H1 (cell line): ENCODE results near the gene CMTR1. TPM values are rescaled to one million over a fixed set of nuclear protein-coding genes. Genes with fewer than 3 reads are reported as not detected.

Experiments
- CTCF ChIA-PET: fragments of 300-600 bp; sonication (Branson Sonifier 250); formaldehyde crosslinking; loops from one replicate; lab custom pipeline; 2021; ENCODE audit not compliant: partially characterized antibody; lab: Charles Lee
- POLR2A ChIA-PET: fragments of 300-600 bp; sonication (Branson Sonifier 250); formaldehyde crosslinking; loops from one replicate; lab custom pipeline; 2021; ENCODE audit warnings: inconsistent platforms; ENCODE audit not compliant: partially characterized antibody; lab: Charles Lee
- DNase-seq, 2 experiments: peaks; one replicate each; pipeline versions ENCODE4 v3.0.0 to v3.0.0-alpha.2; 2010 to 2022; ENCODE audit warnings: low spot score in 2 of 2, low read depth in 1 of 2, mixed read lengths in 1 of 2
- FAIRE-seq: peaks from 2 replicates; lab custom pipeline; 2011; peaks lifted over from hg19 to GRCh38; lab: Jason Lieb, UNC
- H2AFZ ChIP-seq: 2 replicates; pipeline ENCODE4 v1.8.1; 2012; ENCODE audit warnings: low read length, inconsistent platforms
- H2AK5ac ChIP-seq: 2 replicates; pipeline ENCODE4 v1.6.1; 2013; ENCODE audit warnings: low read depth, low read length
- H2BK120ac ChIP-seq: replicated peaks from 2 replicates; pipeline ENCODE3; 2013; ENCODE audit warnings: low read depth, low read length, inconsistent platforms
- H2BK12ac ChIP-seq: 2 replicates; pipeline ENCODE4 v1.6.1; 2013; ENCODE audit warnings: low read depth, low read length
- H2BK15ac ChIP-seq: 2 replicates; pipeline ENCODE4 v1.6.1; 2013; ENCODE audit warnings: low read length
- H2BK20ac ChIP-seq: 2 replicates; pipeline ENCODE4 v1.6.1; 2013; ENCODE audit warnings: low read length
- H2BK5ac ChIP-seq: 2 replicates; pipeline ENCODE4 v1.6.1; 2013; ENCODE audit warnings: low read depth, low read length
- H3K14ac ChIP-seq: 2 replicates; pipeline ENCODE4 v1.6.1; 2013; ENCODE audit warnings: inconsistent platforms; ENCODE audit not compliant: insufficient read length
- H3K18ac ChIP-seq: 2 replicates; pipeline ENCODE4 v1.6.1; 2013; ENCODE audit warnings: low read length; ENCODE audit errors: extremely low read depth
- H3K23ac ChIP-seq: 2 replicates; pipeline ENCODE4 v1.6.1; 2013; ENCODE audit warnings: inconsistent platforms; ENCODE audit not compliant: insufficient read length
- H3K23me2 ChIP-seq: 2 replicates; pipeline ENCODE4 v1.6.1; 2013; ENCODE audit warnings: low read depth, low read length
- H3K27ac ChIP-seq: 2 replicates; pipeline ENCODE4 v1.6.1; 2011; ENCODE audit warnings: low read depth, low read length, inconsistent platforms
- H3K27me3 ChIP-seq, 4 experiments: replicated peaks in 1 of 4; 1 replicate in 1 of 4; 2 replicates in 3 of 4; pipeline versions ENCODE4 v1.6.1 to v1.8.1; 2011 to 2013; ENCODE audit warnings: low read length in 3 of 4, mild to moderate bottlenecking in 3 of 4, inconsistent platforms in 2 of 4, mixed read lengths in 2 of 4, moderate library complexity in 1 of 4; ENCODE audit not compliant: control insufficient read depth in 3 of 4, insufficient read depth in 3 of 4; ENCODE audit errors: extremely low read depth in 1 of 4
- H3K36me3 ChIP-seq, 4 experiments: 2 replicates each; pipeline versions ENCODE4 v1.6.1 to v1.8.1; 2011 to 2013; ENCODE audit warnings: mild to moderate bottlenecking in 4 of 4, low read length in 3 of 4, moderate library complexity in 2 of 4, control low read depth in 1 of 4, inconsistent platforms in 1 of 4; ENCODE audit not compliant: insufficient read depth in 4 of 4, control insufficient read depth in 2 of 4
- H3K4ac ChIP-seq: replicated peaks from 2 replicates; pipeline ENCODE3; 2013; ENCODE audit warnings: low read length, low read depth, mixed read lengths, inconsistent platforms; ENCODE audit not compliant: insufficient read length
- H3K4me1 ChIP-seq, 4 experiments: replicated peaks in 1 of 4; 1 replicate in 1 of 4; 2 replicates in 3 of 4; pipeline versions ENCODE4 v1.6.1 to v1.8.1; 2011 to 2013; ENCODE audit warnings: low read length in 3 of 4, inconsistent platforms in 2 of 4, mixed read lengths in 1 of 4; ENCODE audit not compliant: insufficient read depth in 4 of 4, control insufficient read depth in 3 of 4
- H3K4me2 ChIP-seq, 2 experiments: 2 replicates each; pipeline versions ENCODE4 v1.6.1 to v1.8.1; 2011 to 2013; ENCODE audit warnings: low read depth in 2 of 2, low read length in 2 of 2, control low read depth in 1 of 2, inconsistent platforms in 1 of 2, mild to moderate bottlenecking in 1 of 2; ENCODE audit not compliant: insufficient read depth in 1 of 2
- H3K4me3 ChIP-seq, 4 experiments: fragments of 200-600, 300-600 bp in 1 of 4; sonication (generic), shearing (Covaris generic), sonication (Bioruptor Twin) in 1 of 4; 2 replicates each; pipeline versions ENCODE4 v1.5.1 to v1.8.1; 2011 to 2016; ENCODE audit warnings: low read length in 4 of 4, low read depth in 3 of 4, control low read depth in 2 of 4, inconsistent platforms in 2 of 4, mild to moderate bottlenecking in 2 of 4, mixed read lengths in 1 of 4, moderate library complexity in 1 of 4; ENCODE audit not compliant: insufficient read depth in 2 of 4; ENCODE audit errors: extremely low read depth in 1 of 4
- H3K56ac ChIP-seq: replicated peaks from 2 replicates; pipeline ENCODE3; 2013; ENCODE audit warnings: low read depth, mild to moderate bottlenecking, mixed read lengths, low read length, inconsistent platforms; ENCODE audit not compliant: insufficient read length
- H3K79me1 ChIP-seq: 2 replicates; pipeline ENCODE4 v1.6.1; 2013; ENCODE audit warnings: low read depth, low read length, control low read depth
- H3K79me2 ChIP-seq, 2 experiments: 2 replicates each; pipeline versions ENCODE4 v1.6.1 to v1.8.1; 2012 to 2013; ENCODE audit warnings: low read length in 2 of 2, mild to moderate bottlenecking in 2 of 2, inconsistent platforms in 1 of 2; ENCODE audit not compliant: insufficient read depth in 2 of 2, control insufficient read depth in 1 of 2
- H3K9ac ChIP-seq, 4 experiments: replicated peaks in 1 of 4; 1 replicate in 1 of 4; 2 replicates in 3 of 4; pipeline versions ENCODE4 v1.6.1 to v1.8.1; 2011 to 2013; ENCODE audit warnings: low read depth in 3 of 4, low read length in 3 of 4, control low read depth in 2 of 4, mild to moderate bottlenecking in 2 of 4, moderate library complexity in 2 of 4, inconsistent platforms in 1 of 4; ENCODE audit errors: extremely low read depth in 1 of 4
- H3K9me3 ChIP-seq, 2 experiments: 2 replicates each; pipeline versions ENCODE4 v1.6.1 to v1.8.1; 2012 to 2013; ENCODE audit warnings: mild to moderate bottlenecking in 2 of 2, moderate library complexity in 2 of 2, control low read depth in 1 of 2, inconsistent platforms in 1 of 2, low read depth in 1 of 2, low read length in 1 of 2, mixed read lengths in 1 of 2; ENCODE audit not compliant: insufficient read depth in 2 of 2
- H4K20me1 ChIP-seq, 2 experiments: replicated peaks in 1 of 2; 2 replicates each; pipeline versions ENCODE3 to v1.8.1; 2011 to 2013; ENCODE audit warnings: inconsistent platforms in 2 of 2, low read length in 2 of 2, mild to moderate bottlenecking in 1 of 2; ENCODE audit not compliant: insufficient read depth in 2 of 2, control insufficient read depth in 1 of 2
- H4K5ac ChIP-seq: 2 replicates; pipeline ENCODE4 v1.6.1; 2013; ENCODE audit warnings: low read length, low read depth, mixed read lengths, inconsistent platforms; ENCODE audit not compliant: insufficient read length
- H4K8ac ChIP-seq: 2 replicates; pipeline ENCODE4 v1.8.0; 2013; ENCODE audit warnings: mild to moderate bottlenecking, moderate library complexity, low read length, inconsistent platforms; ENCODE audit not compliant: insufficient read depth; ENCODE audit errors: extremely low read depth
- H4K91ac ChIP-seq: replicated peaks from 2 replicates; pipeline ENCODE3; 2013; ENCODE audit warnings: low read length, mixed read lengths, inconsistent platforms; ENCODE audit not compliant: insufficient read length
- ASH2L ChIP-seq: fragments of 200-600, 300-600 bp; sonication (generic); IDR thresholded peaks from one replicate; pipeline ENCODE4 v1.7.1; 2017; ENCODE audit warnings: low read length
- ATF2 ChIP-seq: IDR thresholded peaks from 2 replicates; pipeline ENCODE4 v1.6.1; 2012; ENCODE audit warnings: low read length, inconsistent platforms
- KDM1A ChIP-seq: fragments of 200-600, 300-600 bp; sonication (generic); IDR thresholded peaks from 2 replicates; pipeline ENCODE4 v1.7.1; 2016; ENCODE audit warnings: mild to moderate bottlenecking, low read length, borderline replicate concordance
- POLR2A ChIP-seq, 2 experiments: IDR thresholded peaks; 1 replicate in 1 of 2; 2 replicates in 1 of 2; pipeline ENCODE4 v1.6.1; 2011; ENCODE audit warnings: low read depth in 2 of 2, low read length in 2 of 2, mild to moderate bottlenecking in 2 of 2; ENCODE audit errors: control extremely low read depth in 1 of 2
- RFX5 ChIP-seq: IDR thresholded peaks from 2 replicates; pipeline ENCODE4 v1.6.1; 2011; ENCODE audit warnings: low read depth, low read length, improper control_type of control experiment, borderline replicate concordance
- SAP30 ChIP-seq: fragments of 300-600 bp; sonication (generic); IDR thresholded peaks from 2 replicates; pipeline ENCODE4 v1.7.1; 2012; ENCODE audit warnings: low read length, moderate library complexity, mild to moderate bottlenecking, inconsistent platforms; ENCODE audit not compliant: insufficient read depth, insufficient replicate concordance
- SIN3A ChIP-seq, 2 experiments: IDR thresholded peaks in 1 of 2; conservative IDR thresholded peaks in 1 of 2; 2 replicates each; pipeline ENCODE4 v1.6.1; 2011 to 2012; ENCODE audit warnings: low read length in 2 of 2, improper control_type of control experiment in 1 of 2, low read depth in 1 of 2, mild to moderate bottlenecking in 1 of 2
- SP1 ChIP-seq: IDR thresholded peaks from 2 replicates; pipeline ENCODE4 v1.6.1; 2011; ENCODE audit warnings: low read depth, low read length
- SP2 ChIP-seq: IDR thresholded peaks from 2 replicates; pipeline ENCODE4 v1.6.1; 2012; ENCODE audit warnings: mild to moderate bottlenecking, low read length, inconsistent platforms
- SP4 ChIP-seq: IDR thresholded peaks from 2 replicates; pipeline ENCODE4 v1.6.1; 2012; ENCODE audit warnings: low read length, inconsistent platforms
- SRF ChIP-seq: IDR thresholded peaks from 2 replicates; pipeline ENCODE4 v1.6.1; 2011; ENCODE audit warnings: mild to moderate bottlenecking, low read depth, low read length, moderate library complexity
- SUZ12 ChIP-seq: fragments of 200-600 bp; sonication (generic); IDR thresholded peaks from 2 replicates; pipeline ENCODE4 v1.6.1; 2012; ENCODE audit warnings: mild to moderate bottlenecking, inconsistent platforms, low read length, moderate library complexity, mixed read lengths
- TBP ChIP-seq: IDR thresholded peaks from 2 replicates; pipeline ENCODE4 v1.6.1; 2011; ENCODE audit warnings: low read depth, low read length, improper control_type of control experiment
- TCF12 ChIP-seq: IDR thresholded peaks from 2 replicates; pipeline ENCODE4 v1.6.1; 2011; ENCODE audit warnings: low read depth, mild to moderate bottlenecking, low read length
- WGBS, 2 experiments: shearing (Covaris generic) in 1 of 2; methylation state at CpG; one replicate each; pipeline versions ENCODE4 v1.1.6 to v1.1.7; 2013 to 2015; ENCODE audit warnings: low lambda C conversion rate in 2 of 2, mixed read lengths in 2 of 2, inconsistent platforms in 1 of 2, low coverage in 1 of 2, missing lambda C conversion rate in 1 of 2; ENCODE audit not compliant: insufficient replicate concordance in 2 of 2, insufficient coverage in 1 of 2, insufficient read length in 1 of 2; ENCODE audit errors: extremely low coverage in 1 of 2, missing lambda C conversion rate in 1 of 2; 5-methylcytosine and 5-hydroxymethylcytosine counted together
- polyA plus RNA-seq, 7 experiments: library from polyadenylated mRNA; depleted of rRNA in 3 of 7; stranded (reverse) in 5 of 7; unstranded in 2 of 7; fragments of >200 nt in 5 of 7; fragments of 200-250 nt in 2 of 7; gene quantifications; 1 replicate in 5 of 7; 2 replicates in 1 of 7; 4 replicates in 1 of 7; pipeline versions ENCODE4 v1.2.1 to v1.2.3, GENCODE V29; 2011 to 2013; ENCODE audit warnings: missing spikeins in 2 of 7, mixed read lengths in 2 of 7
- total RNA-seq: library from RNA; stranded (reverse); fragmentation: NEBNext Ultra II Directional; extraction: Animal tissue kit (Norgen Biotek cat#: 25700); gene quantifications from 2 replicates; pipeline ENCODE4 v1.2.1, GENCODE V29; 2021

The CMTR1 gene
- total and polyA plus RNA-seq, 2 of the 8 experiments (the other 6 are each of a cell fraction or from before 2014, with no cell fraction given), result 15.2 to 33.1 TPM

GRCh38 chr6:37531026-37531425, 98.0 kb downstream of the CMTR1 start:
- H2BK20ac ChIP-seq, result no peak overlapping the region
- no peak overlapping the region for H2BK15ac ChIP-seq
- no peak overlapping the region for H3K14ac ChIP-seq
- H3K27ac ChIP-seq, result no peak overlapping the region
- no peaks in the 10 kb centered on the region for H3K36me3 ChIP-seq
- no peak overlapping the region for H3K9ac ChIP-seq
- no peak overlapping the region for H2BK12ac ChIP-seq
- no peak overlapping the region for H3K56ac ChIP-seq
- ChIA-PET POLR2A (no interaction called here), CTCF (interaction anchor here (0.8 to 13.8 kb wide), 7 partner anchors 7 to 123 kb away, joined by 3 to 308 read pairs (median 4); no protein-coding TSS in a partner anchor)
- H3K27me3 ChIP-seq, result peaks cover 8 to 39% (median 23%) of the 10 kb centered on the region in 4 experiments
- no peak for FAIRE-seq
- no peaks in the 10 kb centered on the region for H4K20me1 ChIP-seq
- no peak overlapping the region for H3K4me2 ChIP-seq
- H4K91ac ChIP-seq, result no peak overlapping the region
- WGBS, 2 experiments, result 90% methylated on average over 4 of the region's 4 CpGs; no CpG with 5 or more reads in 1 of the 2 experiments
- no peak overlapping the region for H3K4me3 ChIP-seq
- H3K79me2 ChIP-seq, result no peaks in the 10 kb centered on the region
- peaks cover 7% of the 10 kb centered on the region; the same call in 1 of the 2 replicates for H3K23me2 ChIP-seq
- H3K23ac ChIP-seq, result no peak overlapping the region
- no peak overlapping the region for H3K4ac ChIP-seq
- peaks cover 0 to 8% (median under 1%) of the 10 kb centered on the region in 4 experiments; a peak in 4 of 7 replicates for H3K4me1 ChIP-seq
- no peak overlapping the region for H4K8ac ChIP-seq
- no peak overlapping the region for H3K18ac ChIP-seq
- no peak overlapping the region for H4K5ac ChIP-seq
- H2AFZ ChIP-seq, result no peak overlapping the region
- no peaks in the 10 kb centered on the region for H3K9me3 ChIP-seq
- H2BK120ac ChIP-seq, result no peak overlapping the region
- H3K79me1 ChIP-seq, result no peaks in the 10 kb centered on the region
- H2AK5ac ChIP-seq, result no peak overlapping the region
- no peak overlapping the region for H2BK5ac ChIP-seq
- DNase-seq, result no peak
- TF ChIP-seq TBP (no peak), POLR2A (IDR thresholded peaks at IDR 0.05; ENCODE audit: control extremely low read depth in 1 of 2, low read depth in 2 of 2, low read length in 2 of 2) (no peak), SAP30 (no peak), SUZ12 (no peak), TCF12 (no peak), ATF2 (no peak), KDM1A (no peak), ASH2L (no peak), SP4 (no peak), RFX5 (no peak), SP2 (no peak), SIN3A (conservative IDR thresholded peaks at IDR 0.05 in 1 of 2, IDR thresholded peaks at IDR 0.05 in 1 of 2; ENCODE audit: low read depth in 1 of 2, low read length in 2 of 2) (no peak), SRF (no peak), SP1 (no peak)
